SK-N-SH (cell line): ENCODE measurements around the gene RAB15.

Source experiments
- EP300 ChIP-seq, 2 experiments: IDR thresholded peaks; 2 replicates each; pipeline versions ENCODE4 v1.4.0 to v1.6.1; 2012; ENCODE audit warnings: borderline replicate concordance in 1 of 2, low read depth in 1 of 2, low read length in 1 of 2
- EZH2phosphoT487 ChIP-seq: fragments of 200-600 bp; sonication (generic); IDR thresholded peaks from 2 replicates; pipeline ENCODE4 v1.6.1; 2017; ENCODE audit warnings: low read depth, mixed run types, mild to moderate bottlenecking, antibody characterized with exemption, moderate library complexity, borderline replicate concordance
- FOXM1 ChIP-seq: IDR thresholded peaks from 2 replicates; pipeline ENCODE4 v1.4.0; 2012; ENCODE audit warnings: low read depth, mild to moderate bottlenecking
- MXI1 ChIP-seq: IDR thresholded peaks from 2 replicates; pipeline ENCODE4 v1.6.1; 2012; ENCODE audit warnings: mild to moderate bottlenecking, low read depth, low read length, improper control_type of control experiment
- NFIC ChIP-seq: IDR thresholded peaks from 2 replicates; pipeline ENCODE4 v1.4.0; 2012; ENCODE audit warnings: borderline replicate concordance
- RFX5 ChIP-seq: IDR thresholded peaks from 2 replicates; pipeline ENCODE4 v1.6.1; 2012; ENCODE audit warnings: mild to moderate bottlenecking, improper control_type of control experiment, low read length
- RXRA ChIP-seq: IDR thresholded peaks from 2 replicates; pipeline ENCODE4 v1.4.0; 2012; ENCODE audit warnings: low read depth, mild to moderate bottlenecking, borderline replicate concordance
- SIN3A ChIP-seq: IDR thresholded peaks from 2 replicates; pipeline ENCODE4 v1.6.1; 2012; ENCODE audit warnings: low read depth, mild to moderate bottlenecking, low read length, moderate library complexity, borderline replicate concordance
- SMC3 ChIP-seq: IDR thresholded peaks from 2 replicates; pipeline ENCODE4 v1.6.1; 2012; ENCODE audit warnings: low read depth, low read length, improper control_type of control experiment
- TCF12 ChIP-seq: IDR thresholded peaks from 2 replicates; pipeline ENCODE4 v1.4.0; 2012
- TEAD4 ChIP-seq: IDR thresholded peaks from 2 replicates; pipeline ENCODE4 v1.4.0; 2012; ENCODE audit warnings: mild to moderate bottlenecking, borderline replicate concordance; ENCODE audit not compliant: insufficient read depth
- TF ChIP-seq, protein P1 (sequence below): fragments of 200-600 bp; sonication (generic); IDR thresholded peaks from 2 replicates; pipeline ENCODE4 v1.6.1; 2017; ENCODE audit warnings: antibody characterized with exemption, mild to moderate bottlenecking, moderate library complexity
- TF ChIP-seq, protein P2 (sequence below): IDR thresholded peaks from 2 replicates; pipeline ENCODE4 v1.4.0; 2012; ENCODE audit warnings: low read depth
- TF ChIP-seq, protein P3 (sequence below): IDR thresholded peaks from 2 replicates; pipeline ENCODE4 v1.6.1; 2012; ENCODE audit warnings: mild to moderate bottlenecking, low read depth, low read length, moderate library complexity

DNA sequence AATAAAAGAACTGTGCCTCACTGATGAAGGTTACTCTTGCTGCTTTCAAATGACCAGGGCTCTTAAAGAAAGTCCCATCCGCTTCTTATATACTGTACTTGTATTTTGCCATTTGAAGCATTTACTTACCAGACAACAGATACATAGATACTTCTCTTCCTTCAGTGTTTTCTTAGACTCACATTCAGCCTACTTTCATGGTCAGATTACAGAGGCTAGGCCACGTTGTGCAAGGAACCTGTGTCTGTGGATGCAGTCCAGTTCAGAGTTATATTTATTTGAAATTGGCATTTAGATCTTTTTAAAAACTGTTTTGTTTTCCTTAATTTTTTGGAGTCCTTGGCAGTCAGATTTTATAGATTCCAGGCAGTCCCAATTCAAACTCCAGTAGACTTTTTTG lies 51.7 kb downstream of the RAB15 start:
- TF ChIP-seq, protein P1, sequence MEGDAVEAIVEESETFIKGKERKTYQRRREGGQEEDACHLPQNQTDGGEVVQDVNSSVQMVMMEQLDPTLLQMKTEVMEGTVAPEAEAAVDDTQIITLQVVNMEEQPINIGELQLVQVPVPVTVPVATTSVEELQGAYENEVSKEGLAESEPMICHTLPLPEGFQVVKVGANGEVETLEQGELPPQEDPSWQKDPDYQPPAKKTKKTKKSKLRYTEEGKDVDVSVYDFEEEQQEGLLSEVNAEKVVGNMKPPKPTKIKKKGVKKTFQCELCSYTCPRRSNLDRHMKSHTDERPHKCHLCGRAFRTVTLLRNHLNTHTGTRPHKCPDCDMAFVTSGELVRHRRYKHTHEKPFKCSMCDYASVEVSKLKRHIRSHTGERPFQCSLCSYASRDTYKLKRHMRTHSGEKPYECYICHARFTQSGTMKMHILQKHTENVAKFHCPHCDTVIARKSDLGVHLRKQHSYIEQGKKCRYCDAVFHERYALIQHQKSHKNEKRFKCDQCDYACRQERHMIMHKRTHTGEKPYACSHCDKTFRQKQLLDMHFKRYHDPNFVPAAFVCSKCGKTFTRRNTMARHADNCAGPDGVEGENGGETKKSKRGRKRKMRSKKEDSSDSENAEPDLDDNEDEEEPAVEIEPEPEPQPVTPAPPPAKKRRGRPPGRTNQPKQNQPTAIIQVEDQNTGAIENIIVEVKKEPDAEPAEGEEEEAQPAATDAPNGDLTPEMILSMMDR: no peak
- TF ChIP-seq EP300 (IDR thresholded peaks at IDR 0.05; ENCODE audit: borderline replicate concordance in 1 of 2, low read depth in 1 of 2, low read length in 1 of 2): no peak
- TF ChIP-seq, protein P2, sequence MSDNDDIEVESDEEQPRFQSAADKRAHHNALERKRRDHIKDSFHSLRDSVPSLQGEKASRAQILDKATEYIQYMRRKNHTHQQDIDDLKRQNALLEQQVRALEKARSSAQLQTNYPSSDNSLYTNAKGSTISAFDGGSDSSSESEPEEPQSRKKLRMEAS: no peak
- no peak for TF ChIP-seq MXI1
- TF ChIP-seq RFX5: no peak
- no peak for TF ChIP-seq SIN3A
- no peak for TF ChIP-seq TCF12
- TF ChIP-seq, protein P3, sequence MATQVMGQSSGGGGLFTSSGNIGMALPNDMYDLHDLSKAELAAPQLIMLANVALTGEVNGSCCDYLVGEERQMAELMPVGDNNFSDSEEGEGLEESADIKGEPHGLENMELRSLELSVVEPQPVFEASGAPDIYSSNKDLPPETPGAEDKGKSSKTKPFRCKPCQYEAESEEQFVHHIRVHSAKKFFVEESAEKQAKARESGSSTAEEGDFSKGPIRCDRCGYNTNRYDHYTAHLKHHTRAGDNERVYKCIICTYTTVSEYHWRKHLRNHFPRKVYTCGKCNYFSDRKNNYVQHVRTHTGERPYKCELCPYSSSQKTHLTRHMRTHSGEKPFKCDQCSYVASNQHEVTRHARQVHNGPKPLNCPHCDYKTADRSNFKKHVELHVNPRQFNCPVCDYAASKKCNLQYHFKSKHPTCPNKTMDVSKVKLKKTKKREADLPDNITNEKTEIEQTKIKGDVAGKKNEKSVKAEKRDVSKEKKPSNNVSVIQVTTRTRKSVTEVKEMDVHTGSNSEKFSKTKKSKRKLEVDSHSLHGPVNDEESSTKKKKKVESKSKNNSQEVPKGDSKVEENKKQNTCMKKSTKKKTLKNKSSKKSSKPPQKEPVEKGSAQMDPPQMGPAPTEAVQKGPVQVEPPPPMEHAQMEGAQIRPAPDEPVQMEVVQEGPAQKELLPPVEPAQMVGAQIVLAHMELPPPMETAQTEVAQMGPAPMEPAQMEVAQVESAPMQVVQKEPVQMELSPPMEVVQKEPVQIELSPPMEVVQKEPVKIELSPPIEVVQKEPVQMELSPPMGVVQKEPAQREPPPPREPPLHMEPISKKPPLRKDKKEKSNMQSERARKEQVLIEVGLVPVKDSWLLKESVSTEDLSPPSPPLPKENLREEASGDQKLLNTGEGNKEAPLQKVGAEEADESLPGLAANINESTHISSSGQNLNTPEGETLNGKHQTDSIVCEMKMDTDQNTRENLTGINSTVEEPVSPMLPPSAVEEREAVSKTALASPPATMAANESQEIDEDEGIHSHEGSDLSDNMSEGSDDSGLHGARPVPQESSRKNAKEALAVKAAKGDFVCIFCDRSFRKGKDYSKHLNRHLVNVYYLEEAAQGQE: no peak
- no peak for TF ChIP-seq FOXM1
- TF ChIP-seq EZH2phosphoT487: no peak
- TF ChIP-seq RXRA: no peak
- no peak for TF ChIP-seq NFIC
- no peak for TF ChIP-seq TEAD4
- TF ChIP-seq SMC3: no peak
